Hepatocyte (in vitro differentiated cells): Measurements from ENCODE around the gene ODC1.

Experiments used
- EZH2 ChIP-seq: fragments of 200-600 bp; sonication (generic); IDR thresholded peaks from 2 replicates; pipeline ENCODE4 v1.6.1; 2016; ENCODE audit warnings: antibody characterized with exemption, mild to moderate bottlenecking, borderline replicate concordance
- EZH2phosphoT487 ChIP-seq: fragments of 200-600 bp; sonication (generic); IDR thresholded peaks from one replicate; pipeline ENCODE4 v1.6.1; 2018; ENCODE audit warnings: antibody characterized with exemption, mild to moderate bottlenecking, low read depth, moderate library complexity; ENCODE audit not compliant: unreplicated experiment, severe bottlenecking
- TF ChIP-seq, protein P1 (sequence below): fragments of 200-600 bp; sonication (generic); IDR thresholded peaks from 2 replicates; pipeline ENCODE4 v1.5.1; 2016; ENCODE audit warnings: antibody characterized with exemption, mild to moderate bottlenecking; ENCODE audit not compliant: poor library complexity

DNA sequence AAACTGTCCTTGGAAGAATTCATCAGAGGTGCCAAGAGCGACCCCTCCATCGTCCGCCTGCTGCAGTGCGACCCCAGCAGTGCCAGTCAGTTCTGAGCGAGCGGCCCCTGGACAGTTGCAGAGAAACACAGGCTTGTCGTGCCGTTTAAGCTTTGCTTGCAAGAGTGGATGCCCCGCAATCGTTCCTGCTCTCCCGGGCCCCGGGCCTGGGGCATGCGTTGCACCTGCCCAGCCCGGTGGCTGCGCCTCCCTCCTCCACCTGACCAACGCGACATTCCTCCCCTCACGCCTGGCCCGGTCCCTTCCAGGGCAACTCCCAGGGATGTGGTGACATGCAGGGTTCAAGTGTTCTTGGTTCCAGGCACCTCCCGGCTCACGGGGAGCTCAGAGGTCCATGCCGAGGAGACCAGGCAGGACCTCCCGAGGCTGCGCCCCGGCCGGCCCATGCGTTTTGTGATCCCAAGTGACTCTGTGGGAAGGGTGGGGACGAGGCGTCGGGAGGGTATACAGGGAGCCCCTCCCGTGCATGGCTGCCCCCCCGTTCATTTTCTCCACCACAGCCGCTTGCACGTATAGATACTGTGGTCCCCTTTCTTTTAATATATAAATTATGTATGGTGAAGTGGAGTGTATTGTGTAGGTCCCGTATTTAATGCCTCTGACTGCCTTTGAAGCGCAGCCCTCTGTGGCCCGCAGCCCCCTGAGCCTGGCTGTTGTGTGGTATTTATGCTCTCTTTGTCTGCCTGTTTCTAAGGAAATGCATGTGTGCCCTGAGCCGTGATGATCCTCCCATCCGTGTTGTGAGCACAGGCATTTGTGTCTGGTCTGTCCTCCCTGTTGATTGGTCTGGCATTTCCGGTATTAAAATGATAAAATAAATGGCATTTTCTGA lies 21.2 kb downstream of the ODC1 start:
- TF ChIP-seq, protein P1, sequence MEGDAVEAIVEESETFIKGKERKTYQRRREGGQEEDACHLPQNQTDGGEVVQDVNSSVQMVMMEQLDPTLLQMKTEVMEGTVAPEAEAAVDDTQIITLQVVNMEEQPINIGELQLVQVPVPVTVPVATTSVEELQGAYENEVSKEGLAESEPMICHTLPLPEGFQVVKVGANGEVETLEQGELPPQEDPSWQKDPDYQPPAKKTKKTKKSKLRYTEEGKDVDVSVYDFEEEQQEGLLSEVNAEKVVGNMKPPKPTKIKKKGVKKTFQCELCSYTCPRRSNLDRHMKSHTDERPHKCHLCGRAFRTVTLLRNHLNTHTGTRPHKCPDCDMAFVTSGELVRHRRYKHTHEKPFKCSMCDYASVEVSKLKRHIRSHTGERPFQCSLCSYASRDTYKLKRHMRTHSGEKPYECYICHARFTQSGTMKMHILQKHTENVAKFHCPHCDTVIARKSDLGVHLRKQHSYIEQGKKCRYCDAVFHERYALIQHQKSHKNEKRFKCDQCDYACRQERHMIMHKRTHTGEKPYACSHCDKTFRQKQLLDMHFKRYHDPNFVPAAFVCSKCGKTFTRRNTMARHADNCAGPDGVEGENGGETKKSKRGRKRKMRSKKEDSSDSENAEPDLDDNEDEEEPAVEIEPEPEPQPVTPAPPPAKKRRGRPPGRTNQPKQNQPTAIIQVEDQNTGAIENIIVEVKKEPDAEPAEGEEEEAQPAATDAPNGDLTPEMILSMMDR, result no peak
- TF ChIP-seq EZH2 (no peak), EZH2phosphoT487 (no peak)
